Measurements from ENCODE around the gene SLFN14.

DNA sequence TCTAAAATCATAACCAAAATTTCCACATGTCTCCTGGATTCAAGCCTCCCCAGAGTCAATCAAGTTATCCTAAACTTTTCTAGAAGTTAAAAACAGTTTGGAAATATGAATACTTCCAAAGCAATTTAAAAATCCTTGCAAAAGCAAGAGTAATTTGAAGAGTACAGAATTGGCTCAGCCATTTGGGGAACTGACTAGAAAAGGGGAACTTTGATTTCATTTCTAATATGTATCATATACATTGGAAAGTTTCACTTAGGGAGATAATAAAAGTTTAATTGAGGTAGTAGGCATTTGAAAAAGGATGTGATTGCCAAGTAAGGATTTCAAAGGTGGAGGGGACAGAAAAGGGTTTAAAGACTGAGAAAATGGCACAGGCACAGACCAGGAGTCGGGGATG lies 14.1 kb downstream of the SLFN14 start:
- TF ChIP-seq CTCF (IDR thresholded peaks at IDR 0.05) (no peak), ZFX (IDR thresholded peaks at IDR 0.05; ENCODE audit: borderline replicate concordance) (no peak)
